SK-N-SH treated with all-trans-retinoic acid at 6 μM for 48 hours (cell line): ENCODE results near the gene RINL.

Source experiments
- ATAC-seq: fragments of 200-7000 bp; cut with Tn5 transposase; 3 replicates; pipeline ENCODE4 v1.9.1; 2020; ENCODE audit warnings: mild to moderate bottlenecking, moderate library complexity
- ARNTL ChIP-seq: fragments of 450-650 bp; formaldehyde crosslinking; IDR thresholded peaks from 2 replicates; pipeline ENCODE4 v1.5.0; 2020; ENCODE audit warnings: low read depth, mild to moderate bottlenecking, moderate library complexity, borderline replicate concordance
- BACH2 ChIP-seq: fragments of 250-450 bp; sonication (Bioruptor Pico); IDR thresholded peaks from 2 replicates; pipeline ENCODE4 v1.9.0; 2021; ENCODE audit warnings: mild to moderate bottlenecking, borderline replicate concordance
- CREB5 ChIP-seq: fragments of 250-450 bp; sonication (Bioruptor Pico); IDR thresholded peaks from 2 replicates; pipeline ENCODE4 v1.5.1; 2020; ENCODE audit warnings: low read depth, mild to moderate bottlenecking, moderate library complexity
- CSDC2 ChIP-seq: fragments of 250-450 bp; sonication (Bioruptor Pico); IDR thresholded peaks from 2 replicates; pipeline ENCODE4 v1.5.0; 2020; ENCODE audit warnings: mild to moderate bottlenecking, moderate library complexity
- ESRRG ChIP-seq: fragments of 250-450 bp; sonication (Bioruptor Pico); IDR thresholded peaks from 2 replicates; pipeline ENCODE4 v1.6.1; 2021; ENCODE audit warnings: mild to moderate bottlenecking
- GLIS3 ChIP-seq: fragments of 250-450 bp; sonication (Bioruptor Pico); IDR thresholded peaks from 2 replicates; pipeline ENCODE4 v1.5.0; 2020; ENCODE audit warnings: mild to moderate bottlenecking, moderate library complexity
- ISL1 ChIP-seq: fragments of 250-450 bp; sonication (Bioruptor Pico); IDR thresholded peaks from 2 replicates; pipeline ENCODE4 v2.1.2; 2022; ENCODE audit warnings: mild to moderate bottlenecking, moderate library complexity
- OSR1 ChIP-seq: fragments of 250-450 bp; sonication (Bioruptor Pico); IDR thresholded peaks from 2 replicates; pipeline ENCODE4 v1.8.0; 2022; ENCODE audit warnings: moderate library complexity, mild to moderate bottlenecking, inconsistent platforms
- PATZ1 ChIP-seq: fragments of 250-450 bp; sonication (Bioruptor Pico); IDR thresholded peaks from 2 replicates; pipeline ENCODE4 v1.8.0; 2020; ENCODE audit warnings: mild to moderate bottlenecking, moderate library complexity, borderline replicate concordance
- PPARA ChIP-seq: fragments of 250-450 bp; sonication (Bioruptor Pico); IDR thresholded peaks from 2 replicates; pipeline ENCODE4 v1.5.0; 2020; ENCODE audit warnings: mild to moderate bottlenecking, borderline replicate concordance
- RARB ChIP-seq: fragments of 250-450 bp; sonication (Bioruptor Pico); IDR thresholded peaks from 2 replicates; pipeline ENCODE4 v1.8.0; 2021; ENCODE audit warnings: mild to moderate bottlenecking, moderate library complexity
- SNAI2 ChIP-seq: fragments of 250-450 bp; sonication (Bioruptor Pico); IDR thresholded peaks from 2 replicates; pipeline ENCODE4 v1.5.0; 2020; ENCODE audit warnings: mild to moderate bottlenecking, moderate library complexity
- TCF4 ChIP-seq: fragments of 250-450 bp; sonication (Bioruptor Pico); IDR thresholded peaks from 2 replicates; pipeline ENCODE4 v1.8.0; 2021; ENCODE audit warnings: mild to moderate bottlenecking, moderate library complexity, borderline replicate concordance
- ZC3H10 ChIP-seq: fragments of 250-450 bp; sonication (Bioruptor Pico); IDR thresholded peaks from 2 replicates; pipeline ENCODE4 v1.5.1; 2021; ENCODE audit warnings: mild to moderate bottlenecking, moderate library complexity
- ZFP3 ChIP-seq: fragments of 250-450 bp; sonication (Bioruptor Pico); IDR thresholded peaks from 2 replicates; pipeline ENCODE4 v1.5.0; 2020; ENCODE audit warnings: mild to moderate bottlenecking, moderate library complexity
- ZFP30 ChIP-seq: fragments of 450-650 bp; formaldehyde crosslinking; IDR thresholded peaks from 2 replicates; pipeline ENCODE4 v1.5.0; 2022; ENCODE audit warnings: mild to moderate bottlenecking, moderate library complexity
- ZNF565 ChIP-seq: fragments of 450-650 bp; formaldehyde crosslinking; conservative IDR thresholded peaks from 2 replicates; pipeline ENCODE4 v1.5.0; 2020; ENCODE audit warnings: low read depth, mild to moderate bottlenecking, moderate library complexity
- ZNF70 ChIP-seq: fragments of 450-650 bp; formaldehyde crosslinking; IDR thresholded peaks from 2 replicates; pipeline ENCODE4 v1.5.0; 2020; ENCODE audit warnings: mild to moderate bottlenecking, moderate library complexity
- ZNF8 ChIP-seq: fragments of 450-650 bp; formaldehyde crosslinking; IDR thresholded peaks from 2 replicates; pipeline ENCODE4 v1.5.0; 2020; ENCODE audit warnings: mild to moderate bottlenecking, moderate library complexity
- TF ChIP-seq, protein P1 (sequence below): fragments of 250-450 bp; sonication (Bioruptor Pico); IDR thresholded peaks from 2 replicates; pipeline ENCODE4 v1.8.0; 2021; ENCODE audit warnings: low read depth, mild to moderate bottlenecking, moderate library complexity, borderline replicate concordance
- TF ChIP-seq, protein P2 (sequence below): fragments of 250-450 bp; sonication (Bioruptor Pico); IDR thresholded peaks from 2 replicates; pipeline ENCODE4 v1.5.1; 2021; ENCODE audit warnings: mild to moderate bottlenecking, moderate library complexity
- TF ChIP-seq, protein P3 (sequence below): fragments of 250-450 bp; sonication (Bioruptor Pico); IDR thresholded peaks from 2 replicates; pipeline ENCODE4 v1.5.0; 2020; ENCODE audit warnings: mild to moderate bottlenecking, moderate library complexity

Gene RINL

DNA sequence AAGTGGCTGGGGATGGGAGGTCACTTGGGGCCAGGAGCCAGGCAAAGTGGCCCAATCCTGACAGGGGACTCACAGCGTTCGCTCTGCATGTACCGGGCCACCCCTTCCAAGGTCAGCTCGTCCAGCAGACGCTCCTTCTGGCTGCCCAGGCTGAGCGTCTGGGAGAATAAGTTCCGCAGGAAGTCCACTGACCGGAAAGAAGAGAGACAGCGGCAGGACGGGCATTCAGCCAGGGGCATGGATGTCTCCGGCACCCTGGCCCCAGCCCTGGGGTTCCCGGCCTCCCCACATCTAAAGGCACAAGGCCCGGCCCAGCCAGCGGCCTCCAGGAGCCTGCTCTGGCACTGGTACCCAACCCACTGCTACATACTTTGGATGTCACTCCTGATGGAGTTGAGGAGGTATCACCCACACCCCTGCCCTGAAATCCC lies 15.3 kb upstream of the RINL start:
- TF ChIP-seq CSDC2 (no peak), TCF4 (CRISPR knock-in tag) (no peak), RARB (CRISPR knock-in tag) (no peak), ESRRG (CRISPR knock-in tag) (no peak), CREB5 (CRISPR knock-in tag) (no peak), OSR1 (CRISPR knock-in tag) (no peak), PPARA (no peak), ZNF8 (CRISPR knock-in tag) (no peak), ZFP3 (CRISPR knock-in tag) (no peak), ZFP30 (CRISPR knock-in tag) (no peak), SNAI2 (CRISPR knock-in tag) (no peak), PATZ1 (CRISPR knock-in tag) (no peak), ISL1 (CRISPR knock-in tag) (no peak), ZC3H10 (CRISPR knock-in tag) (no peak), BACH2 (CRISPR knock-in tag) (no peak), GLIS3 (CRISPR knock-in tag) (no peak), ZNF565 (CRISPR knock-in tag) (no peak)
- TF ChIP-seq, protein P1, sequence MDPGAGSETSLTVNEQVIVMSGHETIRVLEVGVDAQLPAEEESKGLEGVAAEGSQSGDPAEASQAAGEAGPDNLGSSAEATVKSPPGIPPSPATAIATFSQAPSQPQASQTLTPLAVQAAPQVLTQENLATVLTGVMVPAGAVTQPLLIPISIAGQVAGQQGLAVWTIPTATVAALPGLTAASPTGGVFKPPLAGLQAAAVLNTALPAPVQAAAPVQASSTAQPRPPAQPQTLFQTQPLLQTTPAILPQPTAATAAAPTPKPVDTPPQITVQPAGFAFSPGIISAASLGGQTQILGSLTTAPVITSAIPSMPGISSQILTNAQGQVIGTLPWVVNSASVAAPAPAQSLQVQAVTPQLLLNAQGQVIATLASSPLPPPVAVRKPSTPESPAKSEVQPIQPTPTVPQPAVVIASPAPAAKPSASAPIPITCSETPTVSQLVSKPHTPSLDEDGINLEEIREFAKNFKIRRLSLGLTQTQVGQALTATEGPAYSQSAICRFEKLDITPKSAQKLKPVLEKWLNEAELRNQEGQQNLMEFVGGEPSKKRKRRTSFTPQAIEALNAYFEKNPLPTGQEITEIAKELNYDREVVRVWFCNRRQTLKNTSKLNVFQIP (CRISPR knock-in tag): no peak
- TF ChIP-seq, protein P2, sequence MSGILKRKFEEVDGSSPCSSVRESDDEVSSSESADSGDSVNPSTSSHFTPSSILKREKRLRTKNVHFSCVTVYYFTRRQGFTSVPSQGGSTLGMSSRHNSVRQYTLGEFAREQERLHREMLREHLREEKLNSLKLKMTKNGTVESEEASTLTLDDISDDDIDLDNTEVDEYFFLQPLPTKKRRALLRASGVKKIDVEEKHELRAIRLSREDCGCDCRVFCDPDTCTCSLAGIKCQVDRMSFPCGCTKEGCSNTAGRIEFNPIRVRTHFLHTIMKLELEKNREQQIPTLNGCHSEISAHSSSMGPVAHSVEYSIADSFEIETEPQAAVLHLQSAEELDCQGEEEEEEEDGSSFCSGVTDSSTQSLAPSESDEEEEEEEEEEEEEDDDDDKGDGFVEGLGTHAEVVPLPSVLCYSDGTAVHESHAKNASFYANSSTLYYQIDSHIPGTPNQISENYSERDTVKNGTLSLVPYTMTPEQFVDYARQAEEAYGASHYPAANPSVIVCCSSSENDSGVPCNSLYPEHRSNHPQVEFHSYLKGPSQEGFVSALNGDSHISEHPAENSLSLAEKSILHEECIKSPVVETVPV (CRISPR knock-in tag): no peak
- TF ChIP-seq, protein P3, sequence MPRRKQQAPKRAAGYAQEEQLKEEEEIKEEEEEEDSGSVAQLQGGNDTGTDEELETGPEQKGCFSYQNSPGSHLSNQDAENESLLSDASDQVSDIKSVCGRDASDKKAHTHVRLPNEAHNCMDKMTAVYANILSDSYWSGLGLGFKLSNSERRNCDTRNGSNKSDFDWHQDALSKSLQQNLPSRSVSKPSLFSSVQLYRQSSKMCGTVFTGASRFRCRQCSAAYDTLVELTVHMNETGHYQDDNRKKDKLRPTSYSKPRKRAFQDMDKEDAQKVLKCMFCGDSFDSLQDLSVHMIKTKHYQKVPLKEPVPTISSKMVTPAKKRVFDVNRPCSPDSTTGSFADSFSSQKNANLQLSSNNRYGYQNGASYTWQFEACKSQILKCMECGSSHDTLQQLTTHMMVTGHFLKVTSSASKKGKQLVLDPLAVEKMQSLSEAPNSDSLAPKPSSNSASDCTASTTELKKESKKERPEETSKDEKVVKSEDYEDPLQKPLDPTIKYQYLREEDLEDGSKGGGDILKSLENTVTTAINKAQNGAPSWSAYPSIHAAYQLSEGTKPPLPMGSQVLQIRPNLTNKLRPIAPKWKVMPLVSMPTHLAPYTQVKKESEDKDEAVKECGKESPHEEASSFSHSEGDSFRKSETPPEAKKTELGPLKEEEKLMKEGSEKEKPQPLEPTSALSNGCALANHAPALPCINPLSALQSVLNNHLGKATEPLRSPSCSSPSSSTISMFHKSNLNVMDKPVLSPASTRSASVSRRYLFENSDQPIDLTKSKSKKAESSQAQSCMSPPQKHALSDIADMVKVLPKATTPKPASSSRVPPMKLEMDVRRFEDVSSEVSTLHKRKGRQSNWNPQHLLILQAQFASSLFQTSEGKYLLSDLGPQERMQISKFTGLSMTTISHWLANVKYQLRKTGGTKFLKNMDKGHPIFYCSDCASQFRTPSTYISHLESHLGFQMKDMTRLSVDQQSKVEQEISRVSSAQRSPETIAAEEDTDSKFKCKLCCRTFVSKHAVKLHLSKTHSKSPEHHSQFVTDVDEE (CRISPR knock-in tag): no peak
- ATAC-seq: no peak

- no peak for ATAC-seq
- TF ChIP-seq RARB (CRISPR knock-in tag) (no peak), ARNTL (CRISPR knock-in tag) (no peak), ISL1 (CRISPR knock-in tag) (no peak), ESRRG (CRISPR knock-in tag) (no peak), TCF4 (CRISPR knock-in tag) (no peak), ZNF8 (CRISPR knock-in tag) (no peak), PPARA (no peak), PATZ1 (CRISPR knock-in tag) (no peak), CREB5 (CRISPR knock-in tag) (no peak), ZNF70 (CRISPR knock-in tag) (no peak), ZNF565 (CRISPR knock-in tag) (no peak)
- TF ChIP-seq, protein P3 (CRISPR knock-in tag): no peak
- TF ChIP-seq, protein P2 (CRISPR knock-in tag): no peak
These were observed 14.8 kb upstream of the RINL start for GRCh38 chr19:38892841-38893240.
